MM.1S (cell line): Measurements from ENCODE around the gene CGN.
A peak's percentile ranks its signal among the peaks of the same experiment; 100 is the strongest.

Experiments used
- DNase-seq: peaks from one replicate; pipeline ENCODE4 v3.0.0-alpha.2; 2015
- H2AFZ ChIP-seq: fragments of 300-600 bp; sonication (generic); 2 replicates; pipeline ENCODE4 v1.6.0; 2016; ENCODE audit warnings: antibody characterized with exemption, low read length
- H3F3A ChIP-seq: fragments of 300-600 bp; sonication (generic); 2 replicates; pipeline ENCODE4 v1.6.1; 2016; ENCODE audit warnings: mild to moderate bottlenecking, antibody characterized with exemption, low read length, moderate library complexity, mixed read lengths; ENCODE audit not compliant: insufficient read depth
- H3K27ac ChIP-seq: fragments of 300-600 bp; sonication (generic); 2 replicates; pipeline ENCODE4 v1.5.1; 2016; ENCODE audit warnings: mild to moderate bottlenecking, low read length
- H3K27me3 ChIP-seq: fragments of 300-600 bp; sonication (generic); replicated peaks from 2 replicates; pipeline ENCODE4 v1.6.0; 2016; ENCODE audit warnings: low read length; ENCODE audit not compliant: insufficient read depth
- H3K36me3 ChIP-seq: fragments of 300-600 bp; sonication (generic); replicated peaks from 2 replicates; pipeline ENCODE4 v1.6.1; 2016; ENCODE audit warnings: mild to moderate bottlenecking, low read length, mixed read lengths; ENCODE audit not compliant: insufficient read depth
- H3K4me1 ChIP-seq: fragments of 300-600 bp; sonication (generic); 2 replicates; pipeline ENCODE4 v1.6.1; 2016; ENCODE audit warnings: low read length, mixed read lengths
- H3K4me2 ChIP-seq: fragments of 300-600 bp; sonication (generic); 2 replicates; pipeline ENCODE4 v1.6.0; 2016; ENCODE audit warnings: low read depth, low read length
- H3K4me3 ChIP-seq: fragments of 300-600 bp; sonication (generic); 2 replicates; pipeline ENCODE4 v1.5.1; 2016; ENCODE audit warnings: low read length, mixed read lengths
- H3K79me2 ChIP-seq: fragments of 300-600 bp; sonication (generic); 2 replicates; pipeline ENCODE4 v1.6.1; 2016; ENCODE audit warnings: mixed run types, low read length, mixed read lengths
- H3K9ac ChIP-seq: fragments of 300-600 bp; sonication (generic); 2 replicates; pipeline ENCODE4 v1.6.1; 2016; ENCODE audit warnings: low read length, mixed read lengths
- H3K9me2 ChIP-seq: fragments of 300-600 bp; sonication (generic); replicated peaks from 2 replicates; pipeline ENCODE4 v1.6.1; 2016; ENCODE audit warnings: mild to moderate bottlenecking, low read length, mixed read lengths; ENCODE audit not compliant: insufficient read depth
- H3K9me3 ChIP-seq: fragments of 300-600 bp; sonication (generic); replicated peaks from 2 replicates; pipeline ENCODE4 v1.6.1; 2016; ENCODE audit warnings: mild to moderate bottlenecking, low read length, mixed read lengths; ENCODE audit not compliant: insufficient read depth
- H4K20me1 ChIP-seq: fragments of 300-600 bp; sonication (generic); 2 replicates; pipeline ENCODE4 v1.6.1; 2016; ENCODE audit warnings: mild to moderate bottlenecking, low read length, moderate library complexity, mixed read lengths; ENCODE audit not compliant: insufficient read depth
- CTCF ChIP-seq: fragments of 300-600 bp; sonication (generic); IDR thresholded peaks from 2 replicates; pipeline ENCODE4 v1.5.1; 2016; ENCODE audit warnings: antibody characterized with exemption, low read length, mixed read lengths
- EZH2 ChIP-seq: fragments of 300-600 bp; sonication (generic); optimal IDR thresholded peaks from 2 replicates; pipeline ENCODE3; 2017; ENCODE audit warnings: low read depth, mild to moderate bottlenecking, antibody characterized with exemption, low read length, mixed read lengths
- EZH2phosphoT487 ChIP-seq: fragments of 300-600 bp; sonication (generic); IDR thresholded peaks from 2 replicates; pipeline ENCODE4 v1.6.1; 2018; ENCODE audit warnings: antibody characterized with exemption, low read length

The CGN gene

GRCh38 chr1:151542710-151543129, 31.5 kb downstream of the CGN start:
- H3K4me1 ChIP-seq, result peaks cover 29% of the 10 kb centered on the region
- H3K4me2 ChIP-seq, result no peak overlapping the region
- H3K36me3 ChIP-seq, result no peaks in the 10 kb centered on the region
- H3K27ac ChIP-seq, result no peak overlapping the region
- TF ChIP-seq CTCF (no peak), EZH2phosphoT487 (no peak), EZH2 (no peak)
- H3K4me3 ChIP-seq, result no peak overlapping the region
- peaks cover 38% of the 10 kb centered on the region for H3K79me2 ChIP-seq
- H2AFZ ChIP-seq, result no peak overlapping the region
- no peaks in the 10 kb centered on the region for H4K20me1 ChIP-seq
- no peaks in the 10 kb centered on the region for H3K9me2 ChIP-seq
- H3K9ac ChIP-seq, result no peak overlapping the region
- H3K9me3 ChIP-seq, result no peaks in the 10 kb centered on the region
- peaks cover 15% of the 10 kb centered on the region for H3F3A ChIP-seq
- peak; percentile 5 for DNase-seq
- H3K27me3 ChIP-seq, result no peaks in the 10 kb centered on the region

- Histone ChIP-seq H3K9ac (no peak overlapping the region), H3K9me2 (no peaks in the 10 kb centered on the region), H3K4me3 (no peak overlapping the region), H3K27me3 (no peaks in the 10 kb centered on the region), H2AFZ (no peak overlapping the region), H3K36me3 (no peaks in the 10 kb centered on the region), H3K4me2 (no peak overlapping the region), H3K9me3 (no peaks in the 10 kb centered on the region), H3K4me1 (peaks cover 19% of the 10 kb centered on the region), H4K20me1 (no peaks in the 10 kb centered on the region), H3K79me2 (peaks cover 39% of the 10 kb centered on the region), H3F3A (0 out of 2 replicates have a peak, but pooled peaks cover under 1% of the 10 kb centered on the region), H3K27ac (no peak overlapping the region)
- DNase-seq, result no peak
- TF ChIP-seq CTCF (no peak), EZH2phosphoT487 (no peak), EZH2 (no peak)
These were observed 34.4 kb downstream of the CGN start for GRCh38 chr1:151545542-151545941.

GRCh38 chr1:151546011-151546925, 35.1 kb downstream of the CGN start:
- Histone ChIP-seq H3K4me3 (no peak overlapping the region), H3K4me2 (no peak overlapping the region), H3K79me2 (peaks cover 34% of the 10 kb centered on the region), H3K9ac (no peak overlapping the region), H3F3A (no peaks in the 10 kb centered on the region), H4K20me1 (no peaks in the 10 kb centered on the region), H3K27me3 (no peaks in the 10 kb centered on the region), H3K4me1 (peaks cover 18% of the 10 kb centered on the region), H3K27ac (no peak overlapping the region), H2AFZ (no peak overlapping the region), H3K9me2 (no peaks in the 10 kb centered on the region), H3K36me3 (no peaks in the 10 kb centered on the region), H3K9me3 (no peaks in the 10 kb centered on the region)
- TF ChIP-seq CTCF, result no peak
- TF ChIP-seq EZH2phosphoT487, result no peak
- TF ChIP-seq EZH2, result no peak
- peak; percentile 3 for DNase-seq
